HCT116 (cell line): Measurements from ENCODE around the gene DNASE2. TPM values are rescaled to one million over a fixed set of nuclear protein-coding genes. Genes with fewer than 3 reads are reported as not detected.

Experiments used
- ATAC-seq: fragments of 200-7000 bp; cut with Tn5 transposase; 2 replicates; pipeline ENCODE4 v1.9.1; 2020; ENCODE audit warnings: mild to moderate bottlenecking, moderate library complexity
- BruUV-seq: library from RNA; stranded (reverse); fragments of 400-500 nt; replicated peaks from 2 replicates; lab custom pipeline; 2021; lab: Mats Ljungman, UMichigan
- CTCF ChIA-PET: fragments of 300-600 bp; sonication (Branson Sonifier 250); formaldehyde crosslinking; loops from one replicate; lab custom pipeline; 2021; ENCODE audit warnings: antibody characterized with exemption; lab: Charles Lee
- POLR2A ChIA-PET: fragments of 300-600, 350-600 bp; sonication (Branson Sonifier 250); formaldehyde crosslinking; loops from one replicate; lab custom pipeline; 2021; ENCODE audit warnings: antibody characterized with exemption; lab: Charles Lee
- RAD21 ChIA-PET, 2 experiments: fragments of 300-600 bp; sonication (Branson Sonifier 250); formaldehyde crosslinking; loops; one replicate each; lab custom pipeline; 2023; ENCODE audit warnings: low total read pairs in 2 of 2; ENCODE audit not compliant: uncharacterized antibody in 2 of 2, unreplicated experiment in 2 of 2, low non-redundant PET in 1 of 2; lab: Charles Lee
- DNase-seq: peaks from one replicate; pipeline ENCODE4 v3.0.0-alpha.2; 2010; ENCODE audit warnings: low read depth, low spot score
- H2AFZ ChIP-seq: fragments of 200-600 bp; shearing (Covaris generic), sonication (generic); 2 replicates; pipeline ENCODE4 v1.6.1; 2017; ENCODE audit warnings: low read depth, mixed run types, mixed read lengths, antibody characterized with exemption, low read length; ENCODE audit not compliant: poor library complexity, severe bottlenecking
- H3K27ac ChIP-seq: 2 replicates; pipeline ENCODE4 v1.5.1; 2012; ENCODE audit warnings: low read depth, low read length
- H3K27me3 ChIP-seq: fragments of 200-600 bp; sonication (generic); 2 replicates; pipeline ENCODE4 v1.6.1; 2016; ENCODE audit warnings: mixed run types, low read length, mixed read lengths; ENCODE audit not compliant: insufficient read depth
- H3K36me3 ChIP-seq, 2 experiments: fragments of 200-500 bp in 1 of 2; fragments of 200-600 bp in 1 of 2; sonication (Bioruptor generic) in 1 of 2; sonication (generic) in 1 of 2; 2 replicates each; pipeline versions ENCODE4 v1.5.1 to v1.6.1; 2014 to 2016; ENCODE audit warnings: low read length in 2 of 2, inconsistent platforms in 1 of 2, mixed read lengths in 1 of 2, mixed run types in 1 of 2; ENCODE audit not compliant: insufficient read depth in 2 of 2, control insufficient read depth in 1 of 2
- H3K4me1 ChIP-seq, 2 experiments: fragments of 200-600 bp in 1 of 2; sonication (generic) in 1 of 2; 2 replicates each; pipeline versions ENCODE4 v1.5.1 to v1.6.1; 2012 to 2017; ENCODE audit warnings: low read length in 2 of 2, inconsistent platforms in 1 of 2, mild to moderate bottlenecking in 1 of 2, mixed read lengths in 1 of 2, mixed run types in 1 of 2, moderate library complexity in 1 of 2; ENCODE audit not compliant: insufficient read depth in 2 of 2, control insufficient read depth in 1 of 2
- H3K4me2 ChIP-seq: fragments of 200-600 bp; sonication (generic); 2 replicates; pipeline ENCODE4 v1.6.1; 2017; ENCODE audit warnings: mixed run types, low read length, mixed read lengths
- H3K4me3 ChIP-seq, 2 experiments: fragments of 200-600 bp in 1 of 2; sonication (generic) in 1 of 2; replicated peaks in 1 of 2; 2 replicates each; pipeline ENCODE4 v1.5.1; 2011 to 2016; ENCODE audit warnings: low read length in 2 of 2, control low read depth in 1 of 2, low read depth in 1 of 2, mild to moderate bottlenecking in 1 of 2, mixed read lengths in 1 of 2, mixed run types in 1 of 2
- H3K79me2 ChIP-seq: fragments of 200-600 bp; sonication (generic); 2 replicates; pipeline ENCODE4 v1.6.1; 2017; ENCODE audit warnings: mild to moderate bottlenecking, mixed run types, low read length, moderate library complexity, mixed read lengths; ENCODE audit not compliant: insufficient read depth
- H3K9ac ChIP-seq: fragments of 200-600 bp; sonication (generic); 2 replicates; pipeline ENCODE4 v1.6.1; 2016; ENCODE audit warnings: low read length, mixed read lengths
- H3K9me2 ChIP-seq: fragments of 200-600 bp; sonication (generic), shearing (Covaris generic); 2 replicates; pipeline ENCODE4 v1.6.1; 2017; ENCODE audit warnings: mixed run types, mild to moderate bottlenecking, moderate library complexity; ENCODE audit not compliant: insufficient read depth
- H3K9me3 ChIP-seq, 2 experiments: fragments of 200-500 bp in 1 of 2; fragments of 200-600 bp in 1 of 2; sonication (Bioruptor generic) in 1 of 2; sonication (generic) in 1 of 2; 2 replicates each; pipeline ENCODE4 v1.6.1; 2014 to 2017; ENCODE audit warnings: low read length in 2 of 2, mixed read lengths in 2 of 2, inconsistent platforms in 1 of 2, low read depth in 1 of 2, mild to moderate bottlenecking in 1 of 2, mixed run types in 1 of 2, moderate library complexity in 1 of 2; ENCODE audit not compliant: control insufficient read depth in 1 of 2, insufficient read depth in 1 of 2
- H4K20me1 ChIP-seq: fragments of 200-600 bp; sonication (generic), shearing (Covaris generic); 2 replicates; pipeline ENCODE4 v1.6.1; 2017; ENCODE audit warnings: mixed run types, mild to moderate bottlenecking, moderate library complexity; ENCODE audit not compliant: insufficient read depth
- CBX3 ChIP-seq: IDR thresholded peaks from 2 replicates; pipeline ENCODE4 v1.6.1; 2012; ENCODE audit warnings: low read depth
- CEBPB ChIP-seq: IDR thresholded peaks from 2 replicates; pipeline ENCODE4 v1.6.1; 2012; ENCODE audit warnings: low read depth
- EGR1 ChIP-seq: IDR thresholded peaks from 2 replicates; pipeline ENCODE4 v1.6.1; 2012; ENCODE audit warnings: low read depth
- EZH2 ChIP-seq: fragments of 200-600 bp; sonication (generic); IDR thresholded peaks from 2 replicates; pipeline ENCODE4 v1.6.1; 2017; ENCODE audit warnings: antibody characterized with exemption, mixed run types
- EZH2phosphoT487 ChIP-seq: fragments of 200-600 bp; IDR thresholded peaks from 2 replicates; pipeline ENCODE4 v1.6.1; 2018; ENCODE audit warnings: antibody characterized with exemption, borderline replicate concordance
- FOSL1 ChIP-seq: IDR thresholded peaks from 2 replicates; pipeline ENCODE4 v1.6.1; 2012; ENCODE audit warnings: low read depth
- POLR2A ChIP-seq: IDR thresholded peaks from 2 replicates; pipeline ENCODE4 v1.7.0; 2011; ENCODE audit warnings: borderline replicate concordance; ENCODE audit not compliant: insufficient read depth, insufficient read length; ENCODE audit errors: extremely low read depth
- RAD21 ChIP-seq: IDR thresholded peaks from 2 replicates; pipeline ENCODE4 v1.6.1; 2012; ENCODE audit warnings: low read depth, mild to moderate bottlenecking
- SP1 ChIP-seq: IDR thresholded peaks from 2 replicates; pipeline ENCODE4 v1.6.1; 2012; ENCODE audit warnings: low read depth
- SRF ChIP-seq: IDR thresholded peaks from 2 replicates; pipeline ENCODE4 v1.6.1; 2012; ENCODE audit warnings: low read depth
- TCF7L2 ChIP-seq: IDR thresholded peaks from 2 replicates; pipeline ENCODE4 v1.7.0; 2011; ENCODE audit warnings: borderline replicate concordance, inconsistent platforms; ENCODE audit not compliant: insufficient read depth, insufficient read length; ENCODE audit errors: extremely low read depth
- ZFX ChIP-seq: fragments of 450-650 bp; IDR thresholded peaks from 2 replicates; pipeline ENCODE4 v1.6.1; 2017
- intact Hi-C: fragments of 100-400 bp; cut with micrococcal nuclease; formaldehyde crosslinking; loops from 2 replicates; pipeline ENCODE4 v1.10.0; 2022
- total RNA-seq: library from RNA; stranded (reverse); gene quantifications from one replicate; pipeline ENCODE4 v1.2.1, GENCODE V29; 2021; ENCODE audit not compliant: unreplicated experiment
- TF ChIP-seq, protein P1 (sequence below): IDR thresholded peaks from 2 replicates; pipeline ENCODE4 v1.6.1; 2012
- TF ChIP-seq, protein P2 (sequence below): IDR thresholded peaks from 2 replicates; pipeline ENCODE4 v1.6.1; 2011; ENCODE audit warnings: mild to moderate bottlenecking, low read length, moderate library complexity; ENCODE audit not compliant: insufficient replicate concordance; ENCODE audit errors: extremely low read depth
- TF ChIP-seq, protein P3 (sequence below): IDR thresholded peaks from 2 replicates; pipeline ENCODE4 v1.6.1; 2012; ENCODE audit warnings: low read depth

Gene DNASE2
- total RNA-seq, 1 experiment from 2014 or later = 36.6 TPM

DNA sequence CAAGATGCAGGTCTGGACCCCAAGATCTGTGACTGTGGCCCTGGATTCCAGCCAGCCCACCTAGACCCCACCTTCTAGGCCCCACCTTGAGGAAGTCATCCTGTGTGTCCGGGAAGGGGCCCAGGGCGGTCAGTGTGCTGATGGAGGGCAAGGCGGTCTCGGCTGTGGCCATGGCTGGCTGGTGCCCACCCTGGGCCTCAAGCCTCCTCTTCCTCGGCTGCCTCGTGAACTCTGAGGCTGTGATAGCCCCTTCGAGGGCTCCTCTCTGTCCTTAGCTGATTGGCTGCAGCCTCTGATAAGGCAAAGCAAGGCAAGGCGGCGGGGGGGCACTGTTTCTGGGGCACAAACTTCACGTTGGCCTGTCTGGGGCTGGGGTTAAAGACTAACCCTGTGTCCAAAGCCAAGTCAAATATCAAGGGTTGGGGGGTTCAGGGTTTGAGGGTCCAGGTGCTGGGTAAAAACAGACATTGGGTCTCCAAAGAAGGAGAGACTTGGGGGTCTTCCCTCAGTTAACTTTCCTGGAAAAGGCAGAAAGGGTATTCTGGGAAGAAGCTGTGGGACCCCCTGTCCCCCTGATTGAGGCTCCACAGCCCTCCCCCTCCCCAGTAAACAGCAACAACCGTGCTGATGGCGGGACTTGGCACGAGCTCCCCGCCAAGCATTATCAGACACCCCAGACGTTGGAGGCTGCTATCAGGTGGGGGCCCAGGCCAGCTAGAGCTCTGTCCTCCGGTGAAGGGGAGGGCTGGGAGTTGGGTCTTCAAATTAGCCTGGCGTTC lies 5.9 kb upstream of the DNASE2 start, which contains the start of gene KLF1:
Gene KLF1 (minus strand): TSS at position 233 of the 779 bp plus-strand sequence. CDS start 61 bp downstream, at position 172.
- ChIA-PET CTCF (no interaction called here), RAD21 (no interaction called here), POLR2A (no interaction called here)
- Histone ChIP-seq H3K36me3 (no peaks in the 10 kb centered on the region), H3K4me2 (no peak within 1 kb of the TSS), H4K20me1 (no peaks in the 10 kb centered on the region), H3K9ac (no peak within 1 kb of the TSS), H3K4me3 (no peak within 1 kb of the TSS), H3K4me1 (peaks cover 7 to 16% of the 10 kb centered on the region in 2 experiments; a peak in 3 of 4 replicates), H3K27me3 (no peaks in the 10 kb centered on the region), H3K9me2 (no peaks in the 10 kb centered on the region), H2AFZ (no peak within 1 kb of the TSS), H3K9me3 (peaks cover 0 to 14% of the 10 kb centered on the region in 2 experiments; a peak in 2 of 4 replicates), H3K79me2 (peaks cover 8% of the 10 kb centered on the region; the same call in 1 of the 2 replicates), H3K27ac (no peak within 1 kb of the TSS)
- DNase-seq = no peak
- TF ChIP-seq EGR1 (no peak), ZFX (no peak), TCF7L2 (no peak), FOSL1 (no peak), SRF (no peak), EZH2phosphoT487 (no peak), POLR2A (no peak), RAD21 (no peak), CBX3 (no peak), EZH2 (no peak), CEBPB (no peak), SP1 (no peak)
- TF ChIP-seq, protein P1, sequence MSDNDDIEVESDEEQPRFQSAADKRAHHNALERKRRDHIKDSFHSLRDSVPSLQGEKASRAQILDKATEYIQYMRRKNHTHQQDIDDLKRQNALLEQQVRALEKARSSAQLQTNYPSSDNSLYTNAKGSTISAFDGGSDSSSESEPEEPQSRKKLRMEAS = no peak
- TF ChIP-seq, protein P2, sequence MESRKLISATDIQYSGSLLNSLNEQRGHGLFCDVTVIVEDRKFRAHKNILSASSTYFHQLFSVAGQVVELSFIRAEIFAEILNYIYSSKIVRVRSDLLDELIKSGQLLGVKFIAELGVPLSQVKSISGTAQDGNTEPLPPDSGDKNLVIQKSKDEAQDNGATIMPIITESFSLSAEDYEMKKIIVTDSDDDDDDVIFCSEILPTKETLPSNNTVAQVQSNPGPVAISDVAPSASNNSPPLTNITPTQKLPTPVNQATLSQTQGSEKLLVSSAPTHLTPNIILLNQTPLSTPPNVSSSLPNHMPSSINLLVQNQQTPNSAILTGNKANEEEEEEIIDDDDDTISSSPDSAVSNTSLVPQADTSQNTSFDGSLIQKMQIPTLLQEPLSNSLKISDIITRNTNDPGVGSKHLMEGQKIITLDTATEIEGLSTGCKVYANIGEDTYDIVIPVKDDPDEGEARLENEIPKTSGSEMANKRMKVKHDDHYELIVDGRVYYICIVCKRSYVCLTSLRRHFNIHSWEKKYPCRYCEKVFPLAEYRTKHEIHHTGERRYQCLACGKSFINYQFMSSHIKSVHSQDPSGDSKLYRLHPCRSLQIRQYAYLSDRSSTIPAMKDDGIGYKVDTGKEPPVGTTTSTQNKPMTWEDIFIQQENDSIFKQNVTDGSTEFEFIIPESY = no peak
- TF ChIP-seq, protein P3, sequence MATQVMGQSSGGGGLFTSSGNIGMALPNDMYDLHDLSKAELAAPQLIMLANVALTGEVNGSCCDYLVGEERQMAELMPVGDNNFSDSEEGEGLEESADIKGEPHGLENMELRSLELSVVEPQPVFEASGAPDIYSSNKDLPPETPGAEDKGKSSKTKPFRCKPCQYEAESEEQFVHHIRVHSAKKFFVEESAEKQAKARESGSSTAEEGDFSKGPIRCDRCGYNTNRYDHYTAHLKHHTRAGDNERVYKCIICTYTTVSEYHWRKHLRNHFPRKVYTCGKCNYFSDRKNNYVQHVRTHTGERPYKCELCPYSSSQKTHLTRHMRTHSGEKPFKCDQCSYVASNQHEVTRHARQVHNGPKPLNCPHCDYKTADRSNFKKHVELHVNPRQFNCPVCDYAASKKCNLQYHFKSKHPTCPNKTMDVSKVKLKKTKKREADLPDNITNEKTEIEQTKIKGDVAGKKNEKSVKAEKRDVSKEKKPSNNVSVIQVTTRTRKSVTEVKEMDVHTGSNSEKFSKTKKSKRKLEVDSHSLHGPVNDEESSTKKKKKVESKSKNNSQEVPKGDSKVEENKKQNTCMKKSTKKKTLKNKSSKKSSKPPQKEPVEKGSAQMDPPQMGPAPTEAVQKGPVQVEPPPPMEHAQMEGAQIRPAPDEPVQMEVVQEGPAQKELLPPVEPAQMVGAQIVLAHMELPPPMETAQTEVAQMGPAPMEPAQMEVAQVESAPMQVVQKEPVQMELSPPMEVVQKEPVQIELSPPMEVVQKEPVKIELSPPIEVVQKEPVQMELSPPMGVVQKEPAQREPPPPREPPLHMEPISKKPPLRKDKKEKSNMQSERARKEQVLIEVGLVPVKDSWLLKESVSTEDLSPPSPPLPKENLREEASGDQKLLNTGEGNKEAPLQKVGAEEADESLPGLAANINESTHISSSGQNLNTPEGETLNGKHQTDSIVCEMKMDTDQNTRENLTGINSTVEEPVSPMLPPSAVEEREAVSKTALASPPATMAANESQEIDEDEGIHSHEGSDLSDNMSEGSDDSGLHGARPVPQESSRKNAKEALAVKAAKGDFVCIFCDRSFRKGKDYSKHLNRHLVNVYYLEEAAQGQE = no peak
- intact Hi-C loops = no loop called here
- BruUV-seq = no TSS peak
- no peak for ATAC-seq
